ENCODE results near the gene GPATCH4. TPM values are rescaled to one million over a fixed set of nuclear protein-coding genes. Genes with fewer than 3 reads are reported as not detected.

The GPATCH4 gene
- total and polyA plus RNA-seq, 2 of the 4 experiments (the other 2 are of a cell fraction) = 32.6 to 41.8 TPM

- POLR2A ChIA-PET (ENCODE audit: unreplicated experiment) = no interaction called here
- Histone ChIP-seq H2BK5ac (ENCODE audit: low read depth, low read length, poor library complexity, severe bottlenecking) (no peak overlapping the region), H3K79me1 (ENCODE audit: low read depth in 1 of 2, low read length in 2 of 2) (no peaks in the 10 kb centered on the region), H3K23ac (ENCODE audit: low read depth, low read length) (no peak overlapping the region), H3K9ac (ENCODE audit: low read depth, low read length) (no peak overlapping the region), H3K9me1 (ENCODE audit: insufficient read depth, low read length) (no peaks in the 10 kb centered on the region), H3K4me3 (ENCODE audit: insufficient read depth, low read depth, low read length) (no peak overlapping the region), H2AK5ac (ENCODE audit: low read depth, low read length) (no peak overlapping the region), H3K4me2 (ENCODE audit: low read depth, low read length) (no peak overlapping the region), H4K5ac (ENCODE audit: low read depth, low read length) (no peak overlapping the region), H3K4me1 (ENCODE audit: control insufficient read depth, insufficient read depth, low read length) (no peaks in the 10 kb centered on the region; the same call in 1 of the 2 replicates), H3K56ac (ENCODE audit: extremely low read depth, insufficient read depth, low read length) (no peak overlapping the region), H4K8ac (ENCODE audit: low read depth in 2 of 2, low read length in 2 of 2) (no peak overlapping the region), H3K36me3 (ENCODE audit: control insufficient read depth, insufficient read depth, low read length) (no peaks in the 10 kb centered on the region), H4K91ac (ENCODE audit: insufficient read depth, low read depth, low read length) (no peak overlapping the region), H4K20me1 (ENCODE audit: insufficient read depth, low read length) (peaks cover 15% of the 10 kb centered on the region; the same call in 1 of the 2 replicates), H3K27me3 (ENCODE audit: control insufficient read depth, insufficient read depth, low read length) (peaks cover 96% of the 10 kb centered on the region), H2AFZ (replicated peaks; ENCODE audit: low read length, poor library complexity) (no peak overlapping the region), H3K14ac (replicated peaks; ENCODE audit: low read depth, low read length) (no peak overlapping the region), H3K18ac (ENCODE audit: low read depth, low read length) (no peak overlapping the region), H3K9me3 (ENCODE audit: control insufficient read depth, insufficient read depth, low read length) (0 out of 2 replicates have a peak, but pooled peaks cover 1% of the 10 kb centered on the region), H3K4ac (ENCODE audit: low read depth, low read length) (no peak overlapping the region), H3K27ac (ENCODE audit: insufficient read depth, low read length) (no peak overlapping the region), H2BK20ac (ENCODE audit: low read depth, low read length) (no peak overlapping the region), H2BK15ac (ENCODE audit: low read depth, low read length) (no peak overlapping the region), H2AK9ac (replicated peaks; ENCODE audit: low read depth, low read length, poor library complexity) (no peak overlapping the region), H2BK120ac (ENCODE audit: low read depth, low read length) (no peak overlapping the region)
- CTCF ChIA-PET = no interaction called here
- intact Hi-C loops (cut with micrococcal nuclease) = no loop called here
- dilution Hi-C loops (cut with HindIII; ENCODE audit: low sequenced_read_pairs, unreplicated experiment) = no loop called here
- TF ChIP-seq CEBPB (IDR thresholded peaks at IDR 0.05; ENCODE audit: low read depth, low read length) (no peak), FOS (IDR thresholded peaks at IDR 0.05; ENCODE audit: low read depth, low read length) (no peak), NFE2L2 (IDR thresholded peaks at IDR 0.05; ENCODE audit: low read depth, low read length) (no peak), POLR2A (IDR thresholded peaks at IDR 0.05; ENCODE audit: low read depth, low read length) (no peak)
- TF ChIP-seq, protein P1, sequence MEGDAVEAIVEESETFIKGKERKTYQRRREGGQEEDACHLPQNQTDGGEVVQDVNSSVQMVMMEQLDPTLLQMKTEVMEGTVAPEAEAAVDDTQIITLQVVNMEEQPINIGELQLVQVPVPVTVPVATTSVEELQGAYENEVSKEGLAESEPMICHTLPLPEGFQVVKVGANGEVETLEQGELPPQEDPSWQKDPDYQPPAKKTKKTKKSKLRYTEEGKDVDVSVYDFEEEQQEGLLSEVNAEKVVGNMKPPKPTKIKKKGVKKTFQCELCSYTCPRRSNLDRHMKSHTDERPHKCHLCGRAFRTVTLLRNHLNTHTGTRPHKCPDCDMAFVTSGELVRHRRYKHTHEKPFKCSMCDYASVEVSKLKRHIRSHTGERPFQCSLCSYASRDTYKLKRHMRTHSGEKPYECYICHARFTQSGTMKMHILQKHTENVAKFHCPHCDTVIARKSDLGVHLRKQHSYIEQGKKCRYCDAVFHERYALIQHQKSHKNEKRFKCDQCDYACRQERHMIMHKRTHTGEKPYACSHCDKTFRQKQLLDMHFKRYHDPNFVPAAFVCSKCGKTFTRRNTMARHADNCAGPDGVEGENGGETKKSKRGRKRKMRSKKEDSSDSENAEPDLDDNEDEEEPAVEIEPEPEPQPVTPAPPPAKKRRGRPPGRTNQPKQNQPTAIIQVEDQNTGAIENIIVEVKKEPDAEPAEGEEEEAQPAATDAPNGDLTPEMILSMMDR (conservative IDR thresholded peaks at IDR 0.05; ENCODE audit: low read depth, low read length) = no peak
- in situ Hi-C loops (cut with MboI; ENCODE audit: low sequenced_read_pairs) = no loop called here
- no TSS peak for BruUV-seq (replicated peaks)
- ATAC-seq (ENCODE audit: low read depth) (no peak), DNase-seq (no peak)
- WGBS, 2 experiments (ENCODE audit: extremely low coverage in 2 of 2, insufficient read length in 1 of 2) = no CpG with 5 or more reads among the region's 1 CpG
Measured at GRCh38 chr1:156645666-156646065, 44.4 kb upstream of the GPATCH4 start.

Measured in IMR-90 (cell line).